ENCODE measurements around the gene DAPL1.

DAPL1 gene

DNA sequence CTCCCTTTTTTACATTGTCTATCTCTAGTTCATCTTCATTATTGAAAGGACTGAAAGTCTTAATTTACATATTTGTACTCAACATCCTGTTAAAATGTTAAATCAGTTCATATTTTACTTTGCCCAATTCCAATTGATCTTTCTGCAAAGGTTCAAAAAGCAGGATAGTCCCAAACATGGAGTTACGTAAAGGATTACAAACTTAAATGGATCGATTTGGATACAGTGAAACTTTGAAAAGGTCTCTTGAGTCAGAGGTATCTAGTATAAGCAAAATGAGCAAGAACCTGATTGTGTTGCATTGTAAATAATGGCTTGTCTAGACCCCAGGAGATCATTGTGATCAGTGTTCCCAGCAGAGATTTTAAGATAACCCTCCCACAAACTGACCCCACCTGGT lies 4.1 kb downstream of the DAPL1 start (continued):
- TF ChIP-seq, protein P1, sequence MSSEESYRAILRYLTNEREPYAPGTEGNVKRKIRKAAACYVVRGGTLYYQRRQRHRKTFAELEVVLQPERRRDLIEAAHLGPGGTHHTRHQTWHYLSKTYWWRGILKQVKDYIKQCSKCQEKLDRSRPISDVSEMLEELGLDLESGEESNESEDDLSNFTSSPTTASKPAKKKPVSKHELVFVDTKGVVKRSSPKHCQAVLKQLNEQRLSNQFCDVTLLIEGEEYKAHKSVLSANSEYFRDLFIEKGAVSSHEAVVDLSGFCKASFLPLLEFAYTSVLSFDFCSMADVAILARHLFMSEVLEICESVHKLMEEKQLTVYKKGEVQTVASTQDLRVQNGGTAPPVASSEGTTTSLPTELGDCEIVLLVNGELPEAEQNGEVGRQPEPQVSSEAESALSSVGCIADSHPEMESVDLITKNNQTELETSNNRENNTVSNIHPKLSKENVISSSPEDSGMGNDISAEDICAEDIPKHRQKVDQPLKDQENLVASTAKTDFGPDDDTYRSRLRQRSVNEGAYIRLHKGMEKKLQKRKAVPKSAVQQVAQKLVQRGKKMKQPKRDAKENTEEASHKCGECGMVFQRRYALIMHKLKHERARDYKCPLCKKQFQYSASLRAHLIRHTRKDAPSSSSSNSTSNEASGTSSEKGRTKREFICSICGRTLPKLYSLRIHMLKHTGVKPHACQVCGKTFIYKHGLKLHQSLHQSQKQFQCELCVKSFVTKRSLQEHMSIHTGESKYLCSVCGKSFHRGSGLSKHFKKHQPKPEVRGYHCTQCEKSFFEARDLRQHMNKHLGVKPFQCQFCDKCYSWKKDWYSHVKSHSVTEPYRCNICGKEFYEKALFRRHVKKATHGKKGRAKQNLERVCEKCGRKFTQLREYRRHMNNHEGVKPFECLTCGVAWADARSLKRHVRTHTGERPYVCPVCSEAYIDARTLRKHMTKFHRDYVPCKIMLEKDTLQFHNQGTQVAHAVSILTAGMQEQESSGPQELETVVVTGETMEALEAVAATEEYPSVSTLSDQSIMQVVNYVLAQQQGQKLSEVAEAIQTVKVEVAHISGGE (tag by site-specific recombination; conservative IDR thresholded peaks at IDR 0.05; ENCODE audit: low read depth) = no peak
- TF ChIP-seq, protein P2, sequence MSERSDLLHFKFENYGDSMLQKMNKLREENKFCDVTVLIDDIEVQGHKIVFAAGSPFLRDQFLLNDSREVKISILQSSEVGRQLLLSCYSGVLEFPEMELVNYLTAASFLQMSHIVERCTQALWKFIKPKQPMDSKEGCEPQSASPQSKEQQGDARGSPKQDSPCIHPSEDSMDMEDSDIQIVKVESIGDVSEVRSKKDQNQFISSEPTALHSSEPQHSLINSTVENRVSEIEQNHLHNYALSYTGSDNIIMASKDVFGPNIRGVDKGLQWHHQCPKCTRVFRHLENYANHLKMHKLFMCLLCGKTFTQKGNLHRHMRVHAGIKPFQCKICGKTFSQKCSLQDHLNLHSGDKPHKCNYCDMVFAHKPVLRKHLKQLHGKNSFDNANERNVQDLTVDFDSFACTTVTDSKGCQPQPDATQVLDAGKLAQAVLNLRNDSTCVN (tag by site-specific recombination; optimal IDR thresholded peaks at IDR 0.05) = no peak
- TF ChIP-seq MEIS1 (CRISPR knock-in tag; IDR thresholded peaks at IDR 0.05; ENCODE audit: borderline replicate concordance) (no peak), ZNF530 (tag by site-specific recombination; IDR thresholded peaks at IDR 0.05; ENCODE audit: low read depth) (no peak), ZNF677 (tag by site-specific recombination; IDR thresholded peaks at IDR 0.05) (no peak), ZNF292 (tag by site-specific recombination; IDR thresholded peaks at IDR 0.05; ENCODE audit: borderline replicate concordance, low read depth) (no peak), ZNF341 (tag by site-specific recombination; IDR thresholded peaks at IDR 0.05; ENCODE audit: low read depth) (no peak), ZNF600 (tag by site-specific recombination; IDR thresholded peaks at IDR 0.05) (no peak), ZNF274 (IDR thresholded peaks at IDR 0.05; ENCODE audit: low read length) (no peak), ZNF274 (tag by site-specific recombination; IDR thresholded peaks at IDR 0.05; ENCODE audit: borderline replicate concordance) (no peak), MZF1 (tag by site-specific recombination; IDR thresholded peaks at IDR 0.05; ENCODE audit: borderline replicate concordance) (no peak)
- TF ChIP-seq, protein P3, sequence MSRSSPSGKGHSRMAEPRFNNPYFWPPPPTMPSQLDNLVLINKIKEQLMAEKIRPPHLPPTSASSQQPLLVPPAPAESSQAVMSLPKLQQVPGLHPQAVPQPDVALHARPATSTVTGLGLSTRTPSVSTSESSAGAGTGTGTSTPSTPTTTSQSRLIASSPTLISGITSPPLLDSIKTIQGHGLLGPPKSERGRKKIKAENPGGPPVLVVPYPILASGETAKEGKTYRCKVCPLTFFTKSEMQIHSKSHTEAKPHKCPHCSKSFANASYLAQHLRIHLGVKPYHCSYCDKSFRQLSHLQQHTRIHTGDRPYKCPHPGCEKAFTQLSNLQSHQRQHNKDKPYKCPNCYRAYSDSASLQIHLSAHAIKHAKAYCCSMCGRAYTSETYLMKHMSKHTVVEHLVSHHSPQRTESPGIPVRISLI (tag by site-specific recombination; IDR thresholded peaks at IDR 0.05) = no peak
- TF ChIP-seq, protein P4, sequence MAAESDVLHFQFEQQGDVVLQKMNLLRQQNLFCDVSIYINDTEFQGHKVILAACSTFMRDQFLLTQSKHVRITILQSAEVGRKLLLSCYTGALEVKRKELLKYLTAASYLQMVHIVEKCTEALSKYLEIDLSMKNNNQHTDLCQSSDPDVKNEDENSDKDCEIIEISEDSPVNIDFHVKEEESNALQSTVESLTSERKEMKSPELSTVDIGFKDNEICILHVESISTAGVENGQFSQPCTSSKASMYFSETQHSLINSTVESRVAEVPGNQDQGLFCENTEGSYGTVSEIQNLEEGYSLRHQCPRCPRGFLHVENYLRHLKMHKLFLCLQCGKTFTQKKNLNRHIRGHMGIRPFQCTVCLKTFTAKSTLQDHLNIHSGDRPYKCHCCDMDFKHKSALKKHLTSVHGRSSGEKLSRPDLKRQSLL (tag by site-specific recombination; IDR thresholded peaks at IDR 0.05) = no peak

DNA sequence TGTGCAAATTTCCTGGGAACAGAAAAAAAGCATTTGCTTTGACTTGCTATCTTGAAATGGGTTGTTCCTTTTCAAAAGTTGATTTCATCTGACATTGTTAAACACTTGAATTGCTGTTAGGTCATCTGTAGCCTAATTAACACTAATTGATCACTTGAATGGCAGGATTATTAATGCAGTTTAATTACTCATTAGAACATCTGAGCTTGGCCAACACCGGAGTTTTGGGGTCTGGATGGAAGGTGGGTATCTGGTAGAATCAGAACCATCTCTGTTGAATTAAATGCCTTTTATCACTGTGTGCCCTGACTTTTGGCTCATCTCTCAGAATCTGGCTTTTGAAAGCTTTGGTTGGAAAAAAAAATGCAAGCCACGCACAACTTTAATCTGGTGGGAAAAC lies 8.4 kb downstream of the DAPL1 start:
- Histone ChIP-seq H3K4me1 (ENCODE audit: control insufficient read depth, insufficient read depth, low read length) (no peaks in the 10 kb centered on the region), H3K36me3 (ENCODE audit: control insufficient read depth in 2 of 2, insufficient read depth in 1 of 2, low read length in 2 of 2) (no peaks in the 10 kb centered on the region), H3K4me3 (ENCODE audit: low read depth, low read length) (no peak overlapping the region), H3K9me3 (ENCODE audit: control insufficient read depth, insufficient read depth, low read depth, low read length) (no peaks in the 10 kb centered on the region), H3K27ac (ENCODE audit: extremely low read depth, low read depth, low read length) (no peak overlapping the region)
- ChIA-PET POLR2A (no interaction called here), CTCF (no interaction called here)
- TF ChIP-seq, protein P5, sequence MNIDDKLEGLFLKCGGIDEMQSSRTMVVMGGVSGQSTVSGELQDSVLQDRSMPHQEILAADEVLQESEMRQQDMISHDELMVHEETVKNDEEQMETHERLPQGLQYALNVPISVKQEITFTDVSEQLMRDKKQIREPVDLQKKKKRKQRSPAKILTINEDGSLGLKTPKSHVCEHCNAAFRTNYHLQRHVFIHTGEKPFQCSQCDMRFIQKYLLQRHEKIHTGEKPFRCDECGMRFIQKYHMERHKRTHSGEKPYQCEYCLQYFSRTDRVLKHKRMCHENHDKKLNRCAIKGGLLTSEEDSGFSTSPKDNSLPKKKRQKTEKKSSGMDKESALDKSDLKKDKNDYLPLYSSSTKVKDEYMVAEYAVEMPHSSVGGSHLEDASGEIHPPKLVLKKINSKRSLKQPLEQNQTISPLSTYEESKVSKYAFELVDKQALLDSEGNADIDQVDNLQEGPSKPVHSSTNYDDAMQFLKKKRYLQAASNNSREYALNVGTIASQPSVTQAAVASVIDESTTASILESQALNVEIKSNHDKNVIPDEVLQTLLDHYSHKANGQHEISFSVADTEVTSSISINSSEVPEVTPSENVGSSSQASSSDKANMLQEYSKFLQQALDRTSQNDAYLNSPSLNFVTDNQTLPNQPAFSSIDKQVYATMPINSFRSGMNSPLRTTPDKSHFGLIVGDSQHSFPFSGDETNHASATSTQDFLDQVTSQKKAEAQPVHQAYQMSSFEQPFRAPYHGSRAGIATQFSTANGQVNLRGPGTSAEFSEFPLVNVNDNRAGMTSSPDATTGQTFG (tag by site-specific recombination; IDR thresholded peaks at IDR 0.05; ENCODE audit: borderline replicate concordance) = no peak
- no peak for TF ChIP-seq ZNF24 (tag by site-specific recombination; IDR thresholded peaks at IDR 0.05)
- TF ChIP-seq ZFP37 (tag by site-specific recombination; IDR thresholded peaks at IDR 0.05) = no peak
- TF ChIP-seq ZSCAN16 (tag by site-specific recombination; IDR thresholded peaks at IDR 0.05) = no peak
- no peak for TF ChIP-seq ZXDB (tag by site-specific recombination; IDR thresholded peaks at IDR 0.05)
- no peak for TF ChIP-seq ZNF10 (tag by site-specific recombination; IDR thresholded peaks at IDR 0.05)
- TF ChIP-seq MEIS1 (CRISPR knock-in tag; IDR thresholded peaks at IDR 0.05; ENCODE audit: borderline replicate concordance) = no peak
- no peak for TF ChIP-seq ZNF623 (tag by site-specific recombination; IDR thresholded peaks at IDR 0.05)
- TF ChIP-seq ZNF19 (tag by site-specific recombination; IDR thresholded peaks at IDR 0.05; ENCODE audit: low read depth) = no peak
- no peak for TF ChIP-seq KLF7 (tag by site-specific recombination; IDR thresholded peaks at IDR 0.05; ENCODE audit: borderline replicate concordance)
- TF ChIP-seq ZNF76 (tag by site-specific recombination; IDR thresholded peaks at IDR 0.05; ENCODE audit: borderline replicate concordance, low read depth) = no peak
- TF ChIP-seq ZNF654 (tag by site-specific recombination; IDR thresholded peaks at IDR 0.05; ENCODE audit: low read depth) = no peak
- TF ChIP-seq GLI4 (tag by site-specific recombination; IDR thresholded peaks at IDR 0.05) = no peak
- no peak for TF ChIP-seq KLF10 (tag by site-specific recombination; IDR thresholded peaks at IDR 0.05)
- TF ChIP-seq, protein P6, sequence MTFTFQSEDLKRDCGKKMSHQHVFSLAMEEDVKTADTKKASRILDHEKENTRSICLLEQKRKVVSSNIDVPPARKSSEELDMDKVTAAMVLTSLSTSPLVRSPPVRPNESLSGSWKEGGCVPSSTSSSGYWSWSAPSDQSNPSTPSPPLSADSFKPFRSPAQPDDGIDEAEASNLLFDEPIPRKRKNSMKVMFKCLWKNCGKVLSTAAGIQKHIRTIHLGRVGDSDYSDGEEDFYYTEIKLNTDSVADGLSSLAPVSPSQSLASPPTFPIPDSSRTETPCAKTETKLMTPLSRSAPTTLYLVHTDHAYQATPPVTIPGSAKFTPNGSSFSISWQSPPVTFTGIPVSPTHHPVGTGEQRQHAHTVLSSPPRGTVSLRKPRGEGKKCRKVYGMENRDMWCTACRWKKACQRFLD (tag by site-specific recombination; IDR thresholded peaks at IDR 0.05) = no peak
